Activated CD8-positive, alpha-beta memory T cell treated with anti-CD3 and anti-CD28 coated beads, Interleukin-2, amount 10 ng/mL, durations not matched to agents 7 days and 5 days (primary cell): ENCODE data around the gene MAP2K7. TPM values are rescaled to one million over a fixed set of nuclear protein-coding genes. Genes with fewer than 3 reads are reported as not detected.
A peak's percentile ranks its signal among the peaks of the same experiment; 100 is the strongest.

Experiments
- ATAC-seq: fragments of 150-1000 bp; cut with Tn5 transposase; one replicate; pipeline ENCODE4 v1.10.0; 2021; ENCODE audit warnings: moderate library complexity
- CTCF ChIA-PET: fragments of 350-600 bp; sonication (Branson Sonifier 250); formaldehyde crosslinking; loops from one replicate; lab custom pipeline; 2021; ENCODE audit warnings: antibody characterized with exemption; lab: Charles Lee
- DNase-seq: peaks from one replicate; pipeline ENCODE4 v3.0.0-alpha.2; 2020
- H3K27ac Mint-ChIP-seq: one replicate; pipeline ENCODE4 v1.8.0; 2021; ENCODE audit warnings: mild to moderate bottlenecking, mixed read lengths
- H3K27me3 Mint-ChIP-seq: one replicate; pipeline ENCODE4 v1.8.0; 2021; ENCODE audit warnings: mixed read lengths
- H3K36me3 Mint-ChIP-seq: one replicate; pipeline ENCODE4 v1.8.0; 2021; ENCODE audit warnings: mild to moderate bottlenecking, mixed read lengths
- H3K4me1 Mint-ChIP-seq: one replicate; pipeline ENCODE4 v1.8.0; 2021; ENCODE audit warnings: mixed read lengths
- H3K4me3 Mint-ChIP-seq: one replicate; pipeline ENCODE4 v1.8.0; 2021; ENCODE audit warnings: mild to moderate bottlenecking, moderate library complexity, mixed read lengths
- H3K9me3 Mint-ChIP-seq: one replicate; pipeline ENCODE4 v1.8.0; 2022; ENCODE audit warnings: low read depth, mixed read lengths
- total RNA-seq, 2 experiments: library from RNA; stranded (reverse); gene quantifications; one replicate each; pipeline ENCODE4 v1.2.3, GENCODE V29; 2021

MAP2K7 gene
- total RNA-seq, 2 experiments from 2014 or later: 38.0 to 41.6 TPM

GRCh38 chr19:7899751-7900378 lies 3.8 kb upstream of the MAP2K7 start:
- H3K4me3 Mint-ChIP-seq: no peak overlapping the region
- peaks cover 18% of the 10 kb centered on the region for H3K4me1 Mint-ChIP-seq
- no peaks in the 10 kb centered on the region for H3K9me3 Mint-ChIP-seq
- CTCF ChIA-PET: interaction anchor here (1.0 to 2.7 kb wide), 5 partner anchors 18 to 102 kb away, joined by 3 to 10 read pairs (median 3); partner anchors contain the start of genes SNAPC2 and TIMM44
- ATAC-seq (no peak), DNase-seq (no peak)
- peaks cover 2% of the 10 kb centered on the region for H3K27me3 Mint-ChIP-seq
- peaks cover 6% of the 10 kb centered on the region for H3K36me3 Mint-ChIP-seq
- H3K27ac Mint-ChIP-seq: no peak overlapping the region

DNA sequence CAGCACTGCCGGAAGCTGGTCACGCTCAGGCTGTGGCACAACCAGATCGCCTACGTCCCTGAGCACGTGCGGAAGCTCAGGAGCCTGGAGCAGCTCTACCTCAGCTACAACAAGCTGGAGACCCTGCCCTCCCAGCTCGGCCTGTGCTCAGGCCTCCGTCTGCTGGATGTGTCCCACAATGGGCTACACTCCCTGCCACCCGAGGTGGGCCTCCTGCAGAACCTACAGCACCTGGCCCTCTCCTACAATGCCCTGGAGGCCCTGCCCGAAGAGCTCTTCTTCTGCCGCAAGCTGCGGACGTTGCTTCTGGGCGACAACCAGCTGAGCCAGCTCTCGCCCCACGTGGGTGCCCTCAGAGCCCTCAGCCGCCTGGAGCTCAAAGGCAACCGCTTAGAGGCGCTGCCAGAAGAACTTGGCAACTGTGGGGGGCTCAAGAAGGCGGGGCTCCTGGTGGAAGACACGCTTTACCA lies 3.2 kb upstream of the MAP2K7 start:
- Mint-ChIP-seq H3K4me1 (peaks cover 22% of the 10 kb centered on the region), H3K36me3 (peaks cover 8% of the 10 kb centered on the region), H3K9me3 (no peaks in the 10 kb centered on the region), H3K27me3 (peaks cover 2% of the 10 kb centered on the region), H3K4me3 (no peak overlapping the region), H3K27ac (no peak overlapping the region)
- ATAC-seq (no peak), DNase-seq (no peak)
- CTCF ChIA-PET: interaction anchor here (1.3 to 2.7 kb wide), 6 partner anchors 17 to 219 kb away, joined by 3 to 11 read pairs (median 5); partner anchors contain the start of genes SNAPC2, TIMM44 and TRAPPC5

GRCh38 chr19:7900931-7901330 lies 2.7 kb upstream of the MAP2K7 start:
- H3K27ac Mint-ChIP-seq: no peak overlapping the region
- peaks cover 2% of the 10 kb centered on the region for H3K27me3 Mint-ChIP-seq
- H3K36me3 Mint-ChIP-seq: peaks cover 8% of the 10 kb centered on the region
- ATAC-seq: no peak
- peaks cover 26% of the 10 kb centered on the region for H3K4me1 Mint-ChIP-seq
- no peak for DNase-seq
- H3K4me3 Mint-ChIP-seq: no peak overlapping the region
- CTCF ChIA-PET: interaction anchor here (1.3 to 2.7 kb wide), 6 partner anchors 17 to 220 kb away, joined by 3 to 11 read pairs (median 5); partner anchors contain the start of genes SNAPC2, TIMM44 and TRAPPC5
- H3K9me3 Mint-ChIP-seq: no peaks in the 10 kb centered on the region

- no peaks in the 10 kb centered on the region for H3K9me3 Mint-ChIP-seq
- H3K27ac Mint-ChIP-seq: no peak overlapping the region
- H3K4me3 Mint-ChIP-seq: no peak overlapping the region
- H3K27me3 Mint-ChIP-seq: peaks cover 2% of the 10 kb centered on the region
- ATAC-seq: no peak
- no peak for DNase-seq
- H3K4me1 Mint-ChIP-seq: peaks cover 26% of the 10 kb centered on the region
- H3K36me3 Mint-ChIP-seq: peaks cover 8% of the 10 kb centered on the region
- CTCF ChIA-PET: interaction anchor here (1.3 to 2.7 kb wide), 5 partner anchors 16 to 220 kb away, joined by 3 to 11 read pairs (median 5); partner anchors contain the start of genes TIMM44 and TRAPPC5
These were observed 2.3 kb upstream of the MAP2K7 start for GRCh38 chr19:7901337-7901736.

DNA sequence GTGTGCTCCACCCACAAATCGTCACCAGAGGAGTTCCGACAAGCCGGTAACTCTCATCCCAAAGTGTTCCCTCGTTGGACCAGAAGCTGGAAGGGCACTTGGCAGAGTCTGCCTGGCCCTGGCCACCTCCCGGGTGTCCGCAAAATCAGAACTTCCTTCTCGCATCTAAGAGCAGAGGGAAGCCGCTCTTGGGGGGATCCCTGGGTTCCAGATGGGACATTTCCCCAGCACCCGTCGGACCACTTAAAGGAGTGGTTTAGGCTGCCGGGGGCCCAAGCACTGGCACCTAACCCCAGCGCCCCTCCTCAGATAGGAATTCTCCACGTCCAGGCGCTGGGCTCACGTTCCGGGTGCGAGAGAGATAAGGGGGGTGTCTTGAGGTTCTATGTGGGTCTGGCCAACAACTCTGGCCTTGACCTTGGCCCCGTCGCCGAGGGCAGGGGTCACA lies 857 bp upstream of the MAP2K7 start:
- no peak for ATAC-seq
- no peak for DNase-seq
- Mint-ChIP-seq H3K27me3 (no peaks in the 10 kb centered on the region), H3K4me3 (peak overlapping the region; percentile 83), H3K4me1 (peaks cover 26% of the 10 kb centered on the region), H3K36me3 (peaks cover 8% of the 10 kb centered on the region), H3K27ac (peak overlapping the region; percentile 83), H3K9me3 (no peaks in the 10 kb centered on the region)
- CTCF ChIA-PET: interaction anchor here (0.7 to 2.6 kb wide), 11 partner anchors 15 to 222 kb away, joined by 3 to 26 read pairs (median 6); partner anchors contain the start of genes SNAPC2 and TRAPPC5

DNA sequence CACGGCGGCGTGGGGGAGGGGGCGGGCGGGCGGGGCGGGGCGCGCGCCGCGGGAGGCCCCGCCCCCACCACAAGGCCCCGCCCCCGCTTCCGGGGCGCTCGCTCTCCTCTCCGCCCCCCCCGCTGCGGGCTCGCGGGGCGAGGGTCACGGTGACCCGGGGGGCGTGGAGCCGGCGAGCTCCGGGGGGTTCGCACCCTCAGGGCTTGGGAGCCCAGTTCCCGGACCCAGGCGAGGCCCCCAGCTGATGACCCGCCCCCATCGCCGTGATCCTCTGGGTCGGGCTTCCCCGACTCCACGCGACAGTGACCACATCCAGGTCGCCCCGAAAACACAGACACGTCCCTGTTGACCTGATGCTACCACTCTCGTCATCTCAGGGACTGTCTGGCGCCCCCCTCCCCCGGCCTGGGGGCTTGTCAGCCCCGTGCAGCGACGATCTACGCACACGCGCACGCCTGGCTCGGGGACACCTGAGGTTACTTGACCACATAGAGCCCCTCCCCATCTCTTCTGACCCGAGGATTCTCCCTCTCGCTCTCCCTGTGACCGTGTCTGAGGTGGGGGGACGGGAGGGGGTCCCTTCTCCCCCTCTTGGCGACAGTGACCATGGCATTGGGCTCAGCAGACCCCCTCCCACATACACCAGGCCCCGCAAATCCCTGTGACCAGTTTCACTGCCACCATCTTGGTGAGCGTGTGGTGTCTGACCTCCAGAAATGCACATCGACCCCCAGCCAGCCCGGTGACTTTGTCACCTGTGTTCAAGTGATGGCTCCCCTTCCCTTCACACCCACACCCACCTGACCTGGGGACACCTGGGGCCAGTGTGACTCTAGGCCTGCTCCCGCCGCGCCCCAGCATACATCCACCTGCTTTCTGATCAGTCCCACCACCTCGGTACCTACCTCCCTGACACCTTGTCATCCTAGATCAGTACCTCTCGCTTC lies 670 bp downstream of the MAP2K7 start:
- CTCF ChIA-PET: interaction anchor here (0.7 to 1.6 kb wide), 15 partner anchors 14 to 382 kb away, joined by 3 to 26 read pairs (median 4); partner anchors contain the start of genes CTXN1, MCOLN1, SNAPC2 and TIMM44
- H3K27ac Mint-ChIP-seq: peak overlapping the region; percentile 91
- H3K27me3 Mint-ChIP-seq: no peaks in the 10 kb centered on the region
- H3K4me3 Mint-ChIP-seq: peak overlapping the region; percentile 86
- no peaks in the 10 kb centered on the region for H3K9me3 Mint-ChIP-seq
- ATAC-seq: peak; percentile 58
- H3K36me3 Mint-ChIP-seq: peaks cover 8% of the 10 kb centered on the region
- peaks cover 26% of the 10 kb centered on the region for H3K4me1 Mint-ChIP-seq
- peak; percentile 85 for DNase-seq

- H3K9me3 Mint-ChIP-seq: no peaks in the 10 kb centered on the region
- H3K4me3 Mint-ChIP-seq: peak overlapping the region; percentile 86
- peak overlapping the region; percentile 91 for H3K27ac Mint-ChIP-seq
- DNase-seq (no peak), ATAC-seq (no peak)
- peaks cover 8% of the 10 kb centered on the region for H3K36me3 Mint-ChIP-seq
- no peaks in the 10 kb centered on the region for H3K27me3 Mint-ChIP-seq
- CTCF ChIA-PET: no interaction called here
- H3K4me1 Mint-ChIP-seq: peaks cover 26% of the 10 kb centered on the region
These were observed 1.6 kb downstream of the MAP2K7 start for GRCh38 chr19:7905268-7905667.

- DNase-seq (no peak), ATAC-seq (no peak)
- Mint-ChIP-seq H3K4me3 (peak overlapping the region; percentile 86), H3K9me3 (no peaks in the 10 kb centered on the region), H3K27me3 (no peaks in the 10 kb centered on the region), H3K27ac (no peak overlapping the region), H3K4me1 (peaks cover 26% of the 10 kb centered on the region), H3K36me3 (peaks cover 11% of the 10 kb centered on the region)
- CTCF ChIA-PET: no interaction called here
These were observed 2.2 kb downstream of the MAP2K7 start for GRCh38 chr19:7905859-7906258.

- ATAC-seq: no peak
These were observed 3.4 kb downstream of the MAP2K7 start for GRCh38 chr19:7907122-7907521.

GRCh38 chr19:7907544-7907943 lies 3.9 kb downstream of the MAP2K7 start:
- peaks cover 24% of the 10 kb centered on the region for H3K4me1 Mint-ChIP-seq
- DNase-seq (no peak), ATAC-seq (no peak)
- CTCF ChIA-PET: interaction anchor here (1.3 kb wide), 1 partner anchor 9 kb away, joined by 4 read pairs; no protein-coding TSS in a partner anchor
- no peak overlapping the region for H3K27ac Mint-ChIP-seq
- H3K27me3 Mint-ChIP-seq: no peaks in the 10 kb centered on the region
- no peaks in the 10 kb centered on the region for H3K9me3 Mint-ChIP-seq
- no peak overlapping the region for H3K4me3 Mint-ChIP-seq
- peaks cover 15% of the 10 kb centered on the region for H3K36me3 Mint-ChIP-seq

More at GRCh38 chr19:7907122-7907521, 3.4 kb downstream of the MAP2K7 start:
- peaks cover 15% of the 10 kb centered on the region for H3K36me3 Mint-ChIP-seq
- no peak overlapping the region for H3K27ac Mint-ChIP-seq
- DNase-seq: no peak
- peaks cover 26% of the 10 kb centered on the region for H3K4me1 Mint-ChIP-seq
- H3K27me3 Mint-ChIP-seq: no peaks in the 10 kb centered on the region
- H3K4me3 Mint-ChIP-seq: no peak overlapping the region
- no peaks in the 10 kb centered on the region for H3K9me3 Mint-ChIP-seq
- CTCF ChIA-PET: no interaction called here

GRCh38 chr19:7908078-7908699 lies 4.5 kb downstream of the MAP2K7 start:
- no peak for DNase-seq
- ATAC-seq: no peak
- Mint-ChIP-seq H3K36me3 (peaks cover 17% of the 10 kb centered on the region), H3K4me1 (peaks cover 18% of the 10 kb centered on the region), H3K27me3 (no peaks in the 10 kb centered on the region), H3K9me3 (no peaks in the 10 kb centered on the region), H3K4me3 (no peak overlapping the region), H3K27ac (no peak overlapping the region)
- CTCF ChIA-PET: interaction anchor here (1.3 kb wide), 1 partner anchor 9 kb away, joined by 4 read pairs; no protein-coding TSS in a partner anchor

GRCh38 chr19:7908742-7909461 lies 5.2 kb downstream of the MAP2K7 start:
- Mint-ChIP-seq H3K27me3 (no peaks in the 10 kb centered on the region), H3K36me3 (peaks cover 15% of the 10 kb centered on the region), H3K4me1 (peaks cover 14% of the 10 kb centered on the region), H3K9me3 (no peaks in the 10 kb centered on the region), H3K27ac (no peak overlapping the region), H3K4me3 (no peak overlapping the region)
- CTCF ChIA-PET: interaction anchor here (1.3 kb wide), 1 partner anchor 8 kb away, joined by 4 read pairs; no protein-coding TSS in a partner anchor
- no peak for ATAC-seq
- DNase-seq: no peak
